Stomach (tissue), 4 donors: ENCODE data around the gene ZNF516.

ENCODE experiments used
- CTCF ChIP-seq, 7 experiments: fragments of 450-650 bp in 4 of 7; fragments of 200-600 bp in 3 of 7; sonication (generic) in 3 of 7; IDR thresholded peaks; one replicate each; pipeline ENCODE4 v1.5.1; 2016 to 2019; ENCODE audit warnings: antibody characterized with exemption in 7 of 7, control low read depth in 2 of 7, mild to moderate bottlenecking in 1 of 7
- EP300 ChIP-seq: sonication (generic); formaldehyde crosslinking; IDR thresholded peaks from one replicate; pipeline ENCODE4 v1.6.1; 2017; ENCODE audit warnings: antibody characterized with exemption
- POLR2A ChIP-seq, 4 donors: fragments of 450-650 bp; IDR thresholded peaks; one replicate each; pipeline ENCODE4 v1.6.1; 2016; ENCODE audit warnings: antibody characterized with exemption in 4 of 4, control low read depth in 2 of 4, mild to moderate bottlenecking in 1 of 4, moderate library complexity in 1 of 4
- POLR2AphosphoS5 ChIP-seq, 3 donors: sonication (generic); formaldehyde crosslinking; IDR thresholded peaks; one replicate each; pipeline ENCODE4 v1.6.1; 2016; ENCODE audit warnings: antibody characterized with exemption in 3 of 3

- TF ChIP-seq EP300 (no peak), CTCF (IDR thresholded peaks at IDR 0.05) (no peak), POLR2AphosphoS5 (IDR thresholded peaks at IDR 0.05) (no peak), POLR2A (IDR thresholded peaks at IDR 0.05) (no peak)
Observed at GRCh38 chr18:76436342-76436741, 58.7 kb downstream of the ZNF516 start.
